WTC11 (cell line): Measurements from ENCODE around the gene NRG3. TPM values are rescaled to one million over a fixed set of nuclear protein-coding genes. Genes with fewer than 3 reads are reported as not detected.

Source experiments
- ATAC-seq: fragments of 200-7000 bp; cut with Tn5 transposase; 2 replicates; pipeline ENCODE4 v1.10.0; 2021; ENCODE audit warnings: mild to moderate bottlenecking, moderate library complexity
- CTCF ChIA-PET: fragments of 300-600 bp; sonication (Branson Sonifier 250); formaldehyde crosslinking; loops from one replicate; lab custom pipeline; 2021; ENCODE audit warnings: antibody characterized with exemption; lab: Charles Lee
- POLR2A ChIA-PET: fragments of 350-600 bp; sonication (Branson Sonifier 250); formaldehyde crosslinking; loops from one replicate; lab custom pipeline; 2021; ENCODE audit warnings: antibody characterized with exemption; lab: Charles Lee
- DNase-seq: peaks from one replicate; pipeline ENCODE4 v3.0.0; 2021; ENCODE audit warnings: low spot score
- H3K27ac Mint-ChIP-seq: 2 replicates; pipeline ENCODE4 v1.8.0; 2021; ENCODE audit warnings: mixed read lengths
- H3K27me3 Mint-ChIP-seq: 2 replicates; pipeline ENCODE4 v1.8.0; 2021; ENCODE audit warnings: low read depth, mild to moderate bottlenecking, moderate library complexity, mixed read lengths
- H3K36me3 Mint-ChIP-seq: 2 replicates; pipeline ENCODE4 v1.8.0; 2021; ENCODE audit warnings: mixed read lengths
- H3K4me1 Mint-ChIP-seq: 2 replicates; pipeline ENCODE4 v1.8.0; 2022; ENCODE audit warnings: mixed read lengths
- H3K4me3 Mint-ChIP-seq: 2 replicates; pipeline ENCODE4 v1.8.0; 2021; ENCODE audit warnings: mild to moderate bottlenecking, moderate library complexity, mixed read lengths
- H3K9me3 Mint-ChIP-seq: 2 replicates; pipeline ENCODE4 v1.8.0; 2021; ENCODE audit warnings: mixed read lengths
- ATF3 ChIP-seq: sonication (generic); formaldehyde crosslinking; conservative IDR thresholded peaks from 2 replicates; pipeline ENCODE4 v1.8.1; 2022; ENCODE audit warnings: mild to moderate bottlenecking, missing genetic modification reagents
- CREM ChIP-seq: sonication (generic); formaldehyde crosslinking; IDR thresholded peaks from 2 replicates; pipeline ENCODE4 v1.8.1; 2022; ENCODE audit warnings: mild to moderate bottlenecking, missing genetic modification reagents, moderate library complexity
- EMX1 ChIP-seq: fragments of 250-450 bp; sonication (Bioruptor Pico); IDR thresholded peaks from 2 replicates; pipeline ENCODE4 v1.8.0; 2021; ENCODE audit warnings: mild to moderate bottlenecking
- GABPB1 ChIP-seq: sonication (generic); formaldehyde crosslinking; IDR thresholded peaks from 2 replicates; pipeline ENCODE4 v1.8.1; 2023; ENCODE audit warnings: mild to moderate bottlenecking, missing genetic modification reagents
- NR2C2 ChIP-seq: sonication (generic); formaldehyde crosslinking; IDR thresholded peaks from 2 replicates; pipeline ENCODE4 v1.8.0; 2022; ENCODE audit warnings: mild to moderate bottlenecking, missing genetic modification reagents
- SP1 ChIP-seq: sonication (generic); formaldehyde crosslinking; conservative IDR thresholded peaks from 2 replicates; pipeline ENCODE4 v1.8.1; 2022; ENCODE audit warnings: missing genetic modification reagents
- TEAD4 ChIP-seq: sonication (generic); formaldehyde crosslinking; IDR thresholded peaks from 2 replicates; pipeline ENCODE4 v1.8.0; 2022; ENCODE audit warnings: mild to moderate bottlenecking, missing genetic modification reagents
- TP53 ChIP-seq: sonication (generic); formaldehyde crosslinking; IDR thresholded peaks from 2 replicates; pipeline ENCODE4 v1.8.1; 2023; ENCODE audit warnings: mild to moderate bottlenecking, missing genetic modification reagents
- ZNF317 ChIP-seq: sonication (generic); formaldehyde crosslinking; IDR thresholded peaks from 2 replicates; pipeline ENCODE4 v1.8.1; 2023; ENCODE audit warnings: low read depth, mild to moderate bottlenecking, moderate library complexity, missing genetic modification reagents, borderline replicate concordance
- ZNF396 ChIP-seq: fragments of 250-450 bp; sonication (Bioruptor Pico); IDR thresholded peaks from 2 replicates; pipeline ENCODE4 v1.8.0; 2021; ENCODE audit warnings: mild to moderate bottlenecking, moderate library complexity, borderline replicate concordance
- ZSCAN18 ChIP-seq: fragments of 250-450 bp; sonication (Bioruptor Pico); IDR thresholded peaks from 2 replicates; pipeline ENCODE4 v2.1.2; 2022; ENCODE audit warnings: mild to moderate bottlenecking, moderate library complexity
- total RNA-seq: library from RNA; stranded (reverse); gene quantifications from 3 replicates; pipeline ENCODE4 v1.2.3, GENCODE V29; 2021
- TF ChIP-seq, protein P1 (sequence below): sonication (generic); formaldehyde crosslinking; IDR thresholded peaks from 2 replicates; pipeline ENCODE4 v1.8.1; 2022; ENCODE audit warnings: mild to moderate bottlenecking, missing genetic modification reagents, moderate library complexity, borderline replicate concordance
- TF ChIP-seq, protein P2 (sequence below): fragments of 250-450 bp; sonication (Bioruptor Pico); IDR thresholded peaks from 2 replicates; pipeline ENCODE4 v1.9.0; 2021; ENCODE audit warnings: mild to moderate bottlenecking
- TF ChIP-seq, protein P3 (sequence below): sonication (generic); formaldehyde crosslinking; IDR thresholded peaks from 2 replicates; pipeline ENCODE4 v1.8.1; 2023; ENCODE audit warnings: mild to moderate bottlenecking, missing genetic modification reagents
- TF ChIP-seq, protein P4 (sequence below): sonication (generic); formaldehyde crosslinking; conservative IDR thresholded peaks from 2 replicates; pipeline ENCODE4 v1.8.1; 2023; ENCODE audit warnings: mild to moderate bottlenecking, low read depth, missing genetic modification reagents, moderate library complexity
- TF ChIP-seq, protein P5 (sequence below): fragments of 250-450 bp; sonication (Bioruptor Pico); IDR thresholded peaks from 2 replicates; pipeline ENCODE4 v1.8.0; 2021; ENCODE audit warnings: mild to moderate bottlenecking

Gene NRG3
- total RNA-seq, 1 experiment from 2014 or later, result 7.0 TPM

- Mint-ChIP-seq H3K27ac (no peak overlapping the region), H3K4me3 (no peak overlapping the region), H3K36me3 (no peaks in the 10 kb centered on the region), H3K4me1 (peaks cover 37% of the 10 kb centered on the region), H3K9me3 (no peaks in the 10 kb centered on the region; the same call in 1 of the 2 replicates), H3K27me3 (no peaks in the 10 kb centered on the region)
- ATAC-seq (no peak; the same call in 1 of the 2 replicates), DNase-seq (no peak)
- TF ChIP-seq, protein P1, sequence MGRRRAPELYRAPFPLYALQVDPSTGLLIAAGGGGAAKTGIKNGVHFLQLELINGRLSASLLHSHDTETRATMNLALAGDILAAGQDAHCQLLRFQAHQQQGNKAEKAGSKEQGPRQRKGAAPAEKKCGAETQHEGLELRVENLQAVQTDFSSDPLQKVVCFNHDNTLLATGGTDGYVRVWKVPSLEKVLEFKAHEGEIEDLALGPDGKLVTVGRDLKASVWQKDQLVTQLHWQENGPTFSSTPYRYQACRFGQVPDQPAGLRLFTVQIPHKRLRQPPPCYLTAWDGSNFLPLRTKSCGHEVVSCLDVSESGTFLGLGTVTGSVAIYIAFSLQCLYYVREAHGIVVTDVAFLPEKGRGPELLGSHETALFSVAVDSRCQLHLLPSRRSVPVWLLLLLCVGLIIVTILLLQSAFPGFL (CRISPR knock-in tag), result no peak
- TF ChIP-seq GABPB1 (CRISPR knock-in tag), result no peak
- TF ChIP-seq, protein P2, sequence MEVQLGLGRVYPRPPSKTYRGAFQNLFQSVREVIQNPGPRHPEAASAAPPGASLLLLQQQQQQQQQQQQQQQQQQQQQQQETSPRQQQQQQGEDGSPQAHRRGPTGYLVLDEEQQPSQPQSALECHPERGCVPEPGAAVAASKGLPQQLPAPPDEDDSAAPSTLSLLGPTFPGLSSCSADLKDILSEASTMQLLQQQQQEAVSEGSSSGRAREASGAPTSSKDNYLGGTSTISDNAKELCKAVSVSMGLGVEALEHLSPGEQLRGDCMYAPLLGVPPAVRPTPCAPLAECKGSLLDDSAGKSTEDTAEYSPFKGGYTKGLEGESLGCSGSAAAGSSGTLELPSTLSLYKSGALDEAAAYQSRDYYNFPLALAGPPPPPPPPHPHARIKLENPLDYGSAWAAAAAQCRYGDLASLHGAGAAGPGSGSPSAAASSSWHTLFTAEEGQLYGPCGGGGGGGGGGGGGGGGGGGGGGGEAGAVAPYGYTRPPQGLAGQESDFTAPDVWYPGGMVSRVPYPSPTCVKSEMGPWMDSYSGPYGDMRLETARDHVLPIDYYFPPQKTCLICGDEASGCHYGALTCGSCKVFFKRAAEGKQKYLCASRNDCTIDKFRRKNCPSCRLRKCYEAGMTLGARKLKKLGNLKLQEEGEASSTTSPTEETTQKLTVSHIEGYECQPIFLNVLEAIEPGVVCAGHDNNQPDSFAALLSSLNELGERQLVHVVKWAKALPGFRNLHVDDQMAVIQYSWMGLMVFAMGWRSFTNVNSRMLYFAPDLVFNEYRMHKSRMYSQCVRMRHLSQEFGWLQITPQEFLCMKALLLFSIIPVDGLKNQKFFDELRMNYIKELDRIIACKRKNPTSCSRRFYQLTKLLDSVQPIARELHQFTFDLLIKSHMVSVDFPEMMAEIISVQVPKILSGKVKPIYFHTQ (CRISPR knock-in tag), result no peak
- no peak for TF ChIP-seq EMX1
- no peak for TF ChIP-seq ZSCAN18 (CRISPR knock-in tag)
- TF ChIP-seq ATF3 (CRISPR knock-in tag), result no peak
- TF ChIP-seq, protein P3, sequence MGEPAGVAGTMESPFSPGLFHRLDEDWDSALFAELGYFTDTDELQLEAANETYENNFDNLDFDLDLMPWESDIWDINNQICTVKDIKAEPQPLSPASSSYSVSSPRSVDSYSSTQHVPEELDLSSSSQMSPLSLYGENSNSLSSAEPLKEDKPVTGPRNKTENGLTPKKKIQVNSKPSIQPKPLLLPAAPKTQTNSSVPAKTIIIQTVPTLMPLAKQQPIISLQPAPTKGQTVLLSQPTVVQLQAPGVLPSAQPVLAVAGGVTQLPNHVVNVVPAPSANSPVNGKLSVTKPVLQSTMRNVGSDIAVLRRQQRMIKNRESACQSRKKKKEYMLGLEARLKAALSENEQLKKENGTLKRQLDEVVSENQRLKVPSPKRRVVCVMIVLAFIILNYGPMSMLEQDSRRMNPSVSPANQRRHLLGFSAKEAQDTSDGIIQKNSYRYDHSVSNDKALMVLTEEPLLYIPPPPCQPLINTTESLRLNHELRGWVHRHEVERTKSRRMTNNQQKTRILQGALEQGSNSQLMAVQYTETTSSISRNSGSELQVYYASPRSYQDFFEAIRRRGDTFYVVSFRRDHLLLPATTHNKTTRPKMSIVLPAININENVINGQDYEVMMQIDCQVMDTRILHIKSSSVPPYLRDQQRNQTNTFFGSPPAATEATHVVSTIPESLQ (CRISPR knock-in tag), result no peak
- TF ChIP-seq SP1, result no peak
- no peak for TF ChIP-seq ZNF317 (CRISPR knock-in tag)
- no peak for TF ChIP-seq TEAD4
- TF ChIP-seq NR2C2 (CRISPR knock-in tag), result no peak
- TF ChIP-seq, protein P4, sequence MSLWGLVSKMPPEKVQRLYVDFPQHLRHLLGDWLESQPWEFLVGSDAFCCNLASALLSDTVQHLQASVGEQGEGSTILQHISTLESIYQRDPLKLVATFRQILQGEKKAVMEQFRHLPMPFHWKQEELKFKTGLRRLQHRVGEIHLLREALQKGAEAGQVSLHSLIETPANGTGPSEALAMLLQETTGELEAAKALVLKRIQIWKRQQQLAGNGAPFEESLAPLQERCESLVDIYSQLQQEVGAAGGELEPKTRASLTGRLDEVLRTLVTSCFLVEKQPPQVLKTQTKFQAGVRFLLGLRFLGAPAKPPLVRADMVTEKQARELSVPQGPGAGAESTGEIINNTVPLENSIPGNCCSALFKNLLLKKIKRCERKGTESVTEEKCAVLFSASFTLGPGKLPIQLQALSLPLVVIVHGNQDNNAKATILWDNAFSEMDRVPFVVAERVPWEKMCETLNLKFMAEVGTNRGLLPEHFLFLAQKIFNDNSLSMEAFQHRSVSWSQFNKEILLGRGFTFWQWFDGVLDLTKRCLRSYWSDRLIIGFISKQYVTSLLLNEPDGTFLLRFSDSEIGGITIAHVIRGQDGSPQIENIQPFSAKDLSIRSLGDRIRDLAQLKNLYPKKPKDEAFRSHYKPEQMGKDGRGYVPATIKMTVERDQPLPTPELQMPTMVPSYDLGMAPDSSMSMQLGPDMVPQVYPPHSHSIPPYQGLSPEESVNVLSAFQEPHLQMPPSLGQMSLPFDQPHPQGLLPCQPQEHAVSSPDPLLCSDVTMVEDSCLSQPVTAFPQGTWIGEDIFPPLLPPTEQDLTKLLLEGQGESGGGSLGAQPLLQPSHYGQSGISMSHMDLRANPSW (CRISPR knock-in tag), result no peak
- TF ChIP-seq, protein P5, sequence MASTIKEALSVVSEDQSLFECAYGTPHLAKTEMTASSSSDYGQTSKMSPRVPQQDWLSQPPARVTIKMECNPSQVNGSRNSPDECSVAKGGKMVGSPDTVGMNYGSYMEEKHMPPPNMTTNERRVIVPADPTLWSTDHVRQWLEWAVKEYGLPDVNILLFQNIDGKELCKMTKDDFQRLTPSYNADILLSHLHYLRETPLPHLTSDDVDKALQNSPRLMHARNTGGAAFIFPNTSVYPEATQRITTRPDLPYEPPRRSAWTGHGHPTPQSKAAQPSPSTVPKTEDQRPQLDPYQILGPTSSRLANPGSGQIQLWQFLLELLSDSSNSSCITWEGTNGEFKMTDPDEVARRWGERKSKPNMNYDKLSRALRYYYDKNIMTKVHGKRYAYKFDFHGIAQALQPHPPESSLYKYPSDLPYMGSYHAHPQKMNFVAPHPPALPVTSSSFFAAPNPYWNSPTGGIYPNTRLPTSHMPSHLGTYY (CRISPR knock-in tag), result no peak
- no peak for TF ChIP-seq CREM (CRISPR knock-in tag)
- TF ChIP-seq TP53 (CRISPR knock-in tag), result no peak
- no peak for TF ChIP-seq ZNF396 (CRISPR knock-in tag)
- CTCF ChIA-PET, result no interaction called here
- POLR2A ChIA-PET, result no interaction called here
Measured at GRCh38 chr10:81917666-81918065, 42.7 kb downstream of the NRG3 start.
